MG63 (cell line): ENCODE results near the gene SLC35A4. TPM values are rescaled to one million over a fixed set of nuclear protein-coding genes. Genes with fewer than 3 reads are reported as not detected.
A peak's percentile ranks its signal among the peaks of the same experiment; 100 is the strongest.
"Not testable (repeated sequence)": the region's sequence is repeated elsewhere in the genome, so short reads cannot be mapped to it uniquely, and the experiment has no call there.

Source experiments
- DNase-seq: peaks from one replicate; pipeline ENCODE4 v3.0.0-alpha.2; 2020
- H3K27me3 ChIP-seq: fragments of 250-450 bp; sonication (Bioruptor Pico); 2 replicates; pipeline ENCODE4 v1.5.1; 2020; ENCODE audit warnings: mild to moderate bottlenecking, moderate library complexity
- H3K36me3 ChIP-seq: fragments of 250-450 bp; sonication (Bioruptor Pico); 2 replicates; pipeline ENCODE4 v1.5.1; 2020; ENCODE audit warnings: mild to moderate bottlenecking, moderate library complexity
- H3K4me3 ChIP-seq: fragments of 250-450 bp; sonication (Bioruptor Pico); 2 replicates; pipeline ENCODE4 v1.5.1; 2020; ENCODE audit warnings: mild to moderate bottlenecking, moderate library complexity
- H3K9me3 ChIP-seq: fragments of 250-450 bp; sonication (Bioruptor Pico); 2 replicates; pipeline ENCODE4 v1.5.1; 2020; ENCODE audit warnings: mild to moderate bottlenecking, moderate library complexity
- total RNA-seq: library from RNA; depleted of rRNA; stranded (reverse); fragments of >200 nt; shearing (Covaris generic); gene quantifications from 2 replicates; pipeline ENCODE4 v1.2.3, GENCODE V29; 2014; ENCODE audit warnings: low replicate concordance; rRNA removed

Gene SLC35A4
- total RNA-seq, 1 experiment from 2014 or later: 24.8 TPM

- DNase-seq: no peak
- Histone ChIP-seq H3K27me3 (no peaks in the 10 kb centered on the region), H3K4me3 (no peak overlapping the region), H3K36me3 (no peaks in the 10 kb centered on the region), H3K9me3 (no peaks in the 10 kb centered on the region)
These were observed 35.5 kb downstream of the SLC35A4 start for GRCh38 chr5:140600096-140600495.

DNA sequence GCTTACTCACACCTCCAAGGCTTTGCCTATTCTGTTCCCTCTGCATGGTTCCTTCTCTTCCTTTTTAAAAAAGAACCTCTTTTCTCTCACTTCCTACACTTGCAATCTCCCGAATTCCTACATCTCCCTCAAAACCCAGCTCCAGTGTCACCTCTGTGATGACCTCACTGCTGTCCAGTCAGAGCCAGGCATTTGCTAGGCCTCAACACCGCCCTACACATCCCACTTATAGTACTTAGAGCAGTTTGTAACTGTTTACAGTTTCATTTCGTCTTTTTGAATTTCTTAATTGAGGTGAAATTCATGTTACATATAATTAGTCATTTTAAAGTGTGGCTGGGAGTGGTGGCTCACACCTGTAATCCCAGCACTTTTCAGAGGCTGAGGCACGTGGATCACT is 37.5 kb downstream of the SLC35A4 start:
- Histone ChIP-seq H3K36me3 (no peaks in the 10 kb centered on the region), H3K9me3 (no peaks in the 10 kb centered on the region), H3K4me3 (no peak overlapping the region), H3K27me3 (no peaks in the 10 kb centered on the region)
- DNase-seq: no peak

- not testable (repeated sequence) for H3K27me3 ChIP-seq, H3K36me3 ChIP-seq, DNase-seq, H3K9me3 ChIP-seq, H3K4me3 ChIP-seq
These were observed 38.7 kb downstream of the SLC35A4 start for GRCh38 chr5:140603446-140603698.

DNA sequence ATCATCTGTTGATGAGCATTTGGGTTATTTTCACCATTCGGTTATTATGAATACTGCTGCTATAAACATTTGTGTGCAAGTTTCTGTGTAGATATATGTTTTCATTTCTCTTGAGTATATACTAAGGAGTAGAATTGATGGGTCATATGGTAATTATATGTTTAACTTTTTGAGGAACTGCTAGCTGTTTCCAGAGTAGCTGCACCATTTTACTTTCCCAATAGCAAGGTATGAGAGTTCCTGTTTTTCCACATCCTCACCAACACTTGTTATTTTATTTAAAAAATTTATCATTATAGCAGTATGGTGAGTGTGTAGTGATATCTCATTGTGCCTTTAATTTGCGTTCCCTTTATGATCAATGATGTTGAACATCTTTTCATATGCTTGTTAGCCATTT is 39.1 kb downstream of the SLC35A4 start:
- Histone ChIP-seq H3K9me3 (no peaks in the 10 kb centered on the region), H3K4me3 (no peak overlapping the region), H3K36me3 (no peaks in the 10 kb centered on the region), H3K27me3 (no peaks in the 10 kb centered on the region)
- DNase-seq: no peak

DNA sequence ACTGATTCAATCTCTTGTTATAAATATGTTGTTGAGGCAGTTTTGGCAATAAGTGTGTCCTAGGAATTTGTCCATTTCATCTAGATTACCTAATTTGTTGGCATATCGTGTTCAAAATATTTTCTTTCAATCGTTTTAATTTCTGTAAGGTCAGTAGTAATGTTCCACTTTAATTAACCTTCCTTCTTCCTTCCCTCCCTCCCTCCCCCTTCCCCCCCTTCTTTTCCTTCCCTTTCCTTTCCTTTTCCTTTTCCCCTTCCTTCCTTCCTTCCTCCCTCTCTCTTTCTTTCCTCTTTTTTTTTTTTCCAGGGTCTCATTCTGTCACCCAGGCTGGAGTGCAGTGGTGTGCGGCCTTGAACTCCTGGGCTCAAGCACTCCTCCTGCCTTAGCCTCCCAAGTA is 41.3 kb downstream of the SLC35A4 start:
- Histone ChIP-seq H3K4me3 (no peak overlapping the region), H3K9me3 (no peaks in the 10 kb centered on the region), H3K36me3 (no peaks in the 10 kb centered on the region), H3K27me3 (no peaks in the 10 kb centered on the region)
- DNase-seq: no peak

GRCh38 chr5:140607031-140607430 is 42.4 kb downstream of the SLC35A4 start:
- DNase-seq: no peak
- H3K36me3 ChIP-seq: no peaks in the 10 kb centered on the region

GRCh38 chr5:140608722-140609121 is 44.1 kb downstream of the SLC35A4 start:
- Histone ChIP-seq H3K9me3 (no peaks in the 10 kb centered on the region), H3K4me3 (no peak overlapping the region), H3K36me3 (no peaks in the 10 kb centered on the region), H3K27me3 (no peaks in the 10 kb centered on the region)
- DNase-seq: no peak

More at GRCh38 chr5:140607031-140607430, 42.4 kb downstream of the SLC35A4 start:
- Histone ChIP-seq H3K4me3 (no peak overlapping the region), H3K27me3 (no peaks in the 10 kb centered on the region), H3K9me3 (no peaks in the 10 kb centered on the region)

GRCh38 chr5:140609126-140609525 is 44.5 kb downstream of the SLC35A4 start:
- no peaks in the 10 kb centered on the region for H3K27me3 ChIP-seq
- peak; percentile 68 for DNase-seq
- no peak overlapping the region for H3K4me3 ChIP-seq

DNA sequence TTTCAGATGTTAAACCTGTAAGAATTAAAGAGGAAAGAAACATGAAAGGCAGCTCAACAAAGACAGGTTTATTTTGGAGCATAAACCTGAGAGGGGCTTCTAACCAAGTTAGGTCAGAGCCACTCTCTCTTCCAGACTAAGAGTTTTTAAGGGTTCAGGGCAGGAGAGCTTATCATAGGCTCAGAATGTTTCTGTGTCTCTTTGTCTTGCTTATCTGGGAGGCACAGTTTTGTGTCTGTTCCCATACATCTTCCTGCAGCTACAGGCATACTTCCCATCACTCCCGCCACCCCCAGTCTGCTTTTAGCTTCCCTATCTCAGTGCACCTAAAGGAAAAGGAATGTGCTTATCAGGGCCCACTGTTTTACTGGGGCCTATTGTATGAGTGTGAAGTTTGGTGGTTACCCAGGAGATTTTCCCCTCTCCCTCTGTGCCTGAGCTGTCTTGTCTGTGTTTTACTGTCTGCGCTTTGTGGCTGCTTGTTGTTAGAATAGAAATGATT is 46.4 kb downstream of the SLC35A4 start:
- Histone ChIP-seq H3K27me3 (no peaks in the 10 kb centered on the region), H3K4me3 (no peak overlapping the region), H3K9me3 (no peaks in the 10 kb centered on the region), H3K36me3 (no peaks in the 10 kb centered on the region)
- no peak for DNase-seq

More at GRCh38 chr5:140609126-140609525, 44.5 kb downstream of the SLC35A4 start:
- no peaks in the 10 kb centered on the region for H3K36me3 ChIP-seq
- H3K9me3 ChIP-seq: no peaks in the 10 kb centered on the region

Other genes starting within 250 kb of the SLC35A4 start
- gene HBEGF, start 218.2 kb upstream of the SLC35A4 start, total RNA-seq: 27.9 and 40.0 TPM in 2 replicates
- not detected in 2 replicates for gene SLC4A9, start 204.6 kb upstream of the SLC35A4 start, total RNA-seq
- 38.6 and 72.6 TPM in 2 replicates for gene ANKHD1, start 163.0 kb upstream of the SLC35A4 start, total RNA-seq
- gene EIF4EBP3, start 17.2 kb upstream of the SLC35A4 start, total RNA-seq: 4.0 and 4.5 TPM in 2 replicates
- 62.1 and 92.9 TPM in 2 replicates for gene SRA1, start 7.4 kb upstream of the SLC35A4 start, total RNA-seq
- gene APBB3, start 230 bp upstream of the SLC35A4 start, total RNA-seq: 7.2 and 12.5 TPM in 2 replicates
- gene CD14, start 68.3 kb downstream of the SLC35A4 start, total RNA-seq: 0.49 and 2.6 TPM in 2 replicates
- gene TMCO6, start 74.6 kb downstream of the SLC35A4 start, total RNA-seq: 5.5 and 10.7 TPM in 2 replicates
- 86.0 and 94.5 TPM in 2 replicates for gene NDUFA2, start 82.8 kb downstream of the SLC35A4 start, total RNA-seq
- 53.6 and 96.7 TPM in 2 replicates for gene IK, start 83.0 kb downstream of the SLC35A4 start, total RNA-seq
- gene WDR55, start 100.1 kb downstream of the SLC35A4 start, total RNA-seq: 28.8 and 38.9 TPM in 2 replicates
- 0.94 TPM in 1 of 2 replicates, not detected in the other for gene DND1, start 108.7 kb downstream of the SLC35A4 start, total RNA-seq
- 96.9 and 116 TPM in 2 replicates for gene HARS1, start 126.5 kb downstream of the SLC35A4 start, total RNA-seq
- gene HARS2, start 126.6 kb downstream of the SLC35A4 start, total RNA-seq: 41.8 and 50.1 TPM in 2 replicates
- gene ZMAT2, start 135.6 kb downstream of the SLC35A4 start, total RNA-seq: 72.7 and 90.9 TPM in 2 replicates
- 0.10 TPM in 1 of 2 replicates, not detected in the other for gene PCDHA1, start 221.3 kb downstream of the SLC35A4 start, total RNA-seq
- 0.44 TPM in 1 of 2 replicates, not detected in the other for gene PCDHA2, start 230.0 kb downstream of the SLC35A4 start, total RNA-seq
- gene PCDHA3, start 236.2 kb downstream of the SLC35A4 start, total RNA-seq: not detected in 2 replicates
- gene PCDHA4, start 242.2 kb downstream of the SLC35A4 start, total RNA-seq: not detected in 2 replicates